GM19238 (cell line): ENCODE data around the gene ARHGEF2.
"Not testable (repeated sequence)": the region's sequence is repeated elsewhere in the genome, so short reads cannot be mapped to it uniquely, and the experiment has no call there.

Source experiments
- DNase-seq: peaks from one replicate; pipeline ENCODE4 v3.0.0; 2011; ENCODE audit warnings: low spot score; ENCODE audit not compliant: insufficient read length

The ARHGEF2 gene

DNA sequence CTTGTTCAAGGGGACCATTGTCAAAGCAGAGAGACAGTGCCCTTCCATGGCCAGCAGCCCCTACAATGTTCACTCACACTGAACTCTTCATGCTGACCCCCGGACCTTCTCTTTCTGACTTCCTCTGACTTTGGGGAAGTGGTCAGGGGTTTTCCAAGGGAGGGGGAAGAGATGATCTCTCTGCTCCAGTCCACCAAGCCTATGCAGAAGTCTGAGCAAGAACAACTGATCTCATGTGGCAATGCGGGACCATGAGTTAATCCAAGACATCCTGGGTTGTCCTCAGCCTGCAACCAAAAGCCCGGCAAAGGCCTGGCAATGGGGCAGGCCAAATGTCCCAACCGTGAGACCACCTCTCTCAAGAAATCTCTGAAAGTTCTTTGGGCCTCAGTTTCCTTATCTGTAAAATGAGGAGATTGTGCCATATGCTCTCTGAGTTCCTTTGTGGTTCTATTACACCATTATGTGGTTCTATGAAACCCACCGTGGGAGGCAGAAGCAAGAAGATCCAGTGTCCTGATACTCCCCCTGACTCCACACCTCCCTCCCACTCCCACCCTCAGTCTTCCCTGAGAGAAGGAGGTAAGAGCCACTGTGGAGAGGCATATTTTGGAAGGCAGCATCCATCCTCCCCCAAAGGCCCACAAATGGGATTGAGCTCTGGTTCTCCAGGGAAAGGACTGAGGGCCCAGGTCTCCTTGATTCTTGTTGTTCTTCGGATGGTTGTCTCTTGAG lies 11.8 kb upstream of the ARHGEF2 start:
- DNase-seq: no peak

DNA sequence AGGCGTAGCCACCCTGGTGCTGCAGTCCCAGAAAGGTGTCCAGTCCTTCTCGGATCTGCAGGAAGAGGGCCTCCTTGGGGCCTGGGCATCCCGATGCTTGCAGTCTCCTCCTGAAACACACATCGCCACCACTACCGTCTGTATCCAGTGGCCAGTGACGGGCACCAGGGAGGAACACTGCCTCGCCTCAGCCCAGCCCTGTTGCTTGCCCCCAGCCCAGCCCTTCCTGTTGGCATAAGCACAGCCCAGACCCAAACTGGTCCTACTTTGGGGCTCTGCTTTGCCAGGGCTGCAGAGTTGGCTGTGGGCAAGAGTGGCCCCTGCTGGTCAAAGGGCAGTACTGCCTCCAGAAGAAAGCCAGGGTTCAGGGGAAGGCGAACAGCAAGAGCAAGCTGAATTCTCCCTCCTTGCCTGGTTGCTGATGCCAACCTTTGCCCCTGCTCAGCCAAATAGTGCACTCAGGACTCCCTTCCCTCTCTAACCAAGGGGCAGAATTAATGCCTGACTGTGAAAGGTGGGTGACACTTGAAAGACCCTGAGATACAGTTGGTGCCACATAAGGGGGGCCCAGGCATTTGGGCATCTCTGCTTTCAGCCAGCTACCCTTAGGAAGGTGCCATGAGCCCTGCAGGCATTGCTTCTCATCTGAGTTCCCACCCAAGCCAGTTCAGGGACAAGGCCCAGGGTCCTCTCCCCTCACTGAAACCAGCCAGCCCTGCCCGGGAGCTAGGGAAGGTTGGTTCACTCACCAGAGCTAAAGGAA lies 11.1 kb upstream of the ARHGEF2 start:
- peak; percentile 74 for DNase-seq

DNA sequence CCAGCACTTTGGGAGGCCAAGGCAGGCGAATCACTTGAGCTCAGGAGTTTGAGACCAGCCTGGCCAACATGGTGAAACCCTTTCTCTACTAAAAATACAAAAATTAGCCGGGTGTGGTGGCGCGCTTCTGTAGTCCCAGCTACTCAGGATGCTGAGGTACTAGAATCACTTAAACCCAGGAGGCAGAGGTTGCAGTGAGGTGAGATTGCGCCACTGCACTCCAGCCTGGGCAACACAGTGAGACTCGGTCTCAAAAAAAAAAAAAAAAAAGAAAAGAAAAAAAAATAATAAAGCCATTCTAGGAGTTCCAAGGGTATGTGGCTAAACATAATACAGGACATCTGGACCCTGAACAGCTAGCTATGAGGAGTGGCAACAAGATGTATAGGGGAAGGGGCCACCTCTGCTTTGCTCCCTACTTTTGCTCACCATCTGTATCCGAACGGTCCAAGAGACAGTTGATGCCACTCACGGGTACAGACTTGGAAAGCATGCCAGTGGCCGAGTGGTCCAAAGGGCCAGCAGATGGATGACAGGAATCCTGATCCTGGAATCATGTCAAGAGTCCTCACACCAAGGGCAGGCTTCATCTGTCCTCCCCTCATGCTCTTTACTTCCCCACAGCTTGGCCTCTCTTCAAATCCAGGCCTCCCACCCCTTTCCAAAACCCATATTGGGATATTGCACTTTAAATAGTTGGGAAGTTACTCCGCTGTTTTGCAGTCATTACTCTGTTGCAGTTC lies 6.7 kb upstream of the ARHGEF2 start:
- not testable (repeated sequence) for DNase-seq

DNA sequence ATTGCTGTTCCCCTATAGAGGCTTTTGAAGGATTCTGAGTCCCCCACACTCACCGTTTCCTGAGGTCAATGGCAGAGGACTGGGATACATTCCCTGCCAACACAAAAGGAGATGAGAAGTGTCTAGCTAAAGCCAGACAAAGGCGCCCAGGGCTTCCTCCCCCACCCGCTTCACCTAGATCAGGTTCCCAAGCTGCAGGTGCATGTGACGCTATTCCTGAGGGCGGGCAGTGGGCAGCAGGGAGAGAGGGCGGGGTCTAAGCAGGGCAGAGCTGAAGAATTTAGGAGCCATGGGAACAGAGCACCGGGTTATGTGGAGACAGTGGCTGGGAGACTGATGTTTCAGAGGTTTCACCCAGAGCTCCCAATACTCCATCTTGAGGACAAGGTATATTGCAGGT lies 6.0 kb upstream of the ARHGEF2 start:
- DNase-seq: no peak

DNA sequence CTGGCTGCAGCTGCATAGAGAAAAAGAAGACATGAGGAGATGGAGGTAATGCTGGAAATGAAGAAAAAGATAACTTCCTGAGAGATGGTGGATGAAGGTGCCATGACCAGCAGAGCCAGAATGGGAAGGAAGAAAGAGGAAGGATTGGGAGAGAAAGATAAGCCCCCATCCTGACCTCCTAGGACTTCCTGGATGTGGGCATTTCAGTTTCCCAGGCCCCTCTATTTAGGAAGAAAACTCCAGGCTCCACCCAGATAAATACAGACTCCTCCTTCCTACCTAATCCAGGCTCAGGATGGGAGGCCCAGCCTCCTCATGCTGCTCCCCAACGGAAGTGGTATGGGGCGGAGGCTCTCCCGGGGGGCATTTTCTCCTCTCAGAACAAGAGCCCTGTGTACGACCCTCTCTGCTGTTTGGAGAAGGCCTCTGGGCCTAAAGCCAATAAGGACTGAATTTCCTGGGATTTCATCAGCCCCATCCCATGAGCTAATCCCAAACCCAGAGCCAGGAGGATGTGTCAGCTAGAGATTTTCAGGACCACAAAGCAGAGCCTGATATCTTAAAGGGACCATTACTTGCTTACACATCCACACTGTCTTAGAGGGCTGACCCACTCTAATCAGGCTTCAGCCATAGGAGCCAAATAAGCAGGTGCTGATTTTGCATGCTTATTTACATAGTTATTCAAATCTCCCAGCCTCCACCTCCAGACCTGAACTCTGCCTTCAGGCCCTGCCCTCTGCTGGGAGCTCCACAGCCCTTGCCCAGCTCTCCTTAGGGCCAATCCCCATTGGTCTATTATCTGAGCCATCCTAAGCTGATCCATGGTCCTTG lies 5.1 kb upstream of the ARHGEF2 start:
- DNase-seq: no peak

DNA sequence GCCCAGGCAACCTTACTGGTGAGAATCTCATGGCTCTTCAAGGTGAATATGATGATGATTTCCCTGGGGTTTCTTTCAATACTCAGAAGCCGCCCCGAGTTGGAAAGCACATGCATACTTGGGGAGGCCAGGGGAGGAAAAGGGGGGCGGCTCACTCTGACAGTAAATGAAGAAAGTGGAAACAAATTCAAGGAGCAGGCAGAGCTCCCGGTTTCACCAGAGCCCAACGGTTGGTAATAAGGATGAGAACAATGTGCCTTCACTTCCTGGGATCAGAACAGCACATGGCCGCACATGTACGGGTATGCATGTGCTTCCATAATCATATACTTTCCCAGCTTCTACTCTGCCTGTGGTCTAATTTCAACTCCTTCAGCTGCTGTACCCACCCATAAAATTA lies 3.8 kb upstream of the ARHGEF2 start:
- DNase-seq: no peak

DNA sequence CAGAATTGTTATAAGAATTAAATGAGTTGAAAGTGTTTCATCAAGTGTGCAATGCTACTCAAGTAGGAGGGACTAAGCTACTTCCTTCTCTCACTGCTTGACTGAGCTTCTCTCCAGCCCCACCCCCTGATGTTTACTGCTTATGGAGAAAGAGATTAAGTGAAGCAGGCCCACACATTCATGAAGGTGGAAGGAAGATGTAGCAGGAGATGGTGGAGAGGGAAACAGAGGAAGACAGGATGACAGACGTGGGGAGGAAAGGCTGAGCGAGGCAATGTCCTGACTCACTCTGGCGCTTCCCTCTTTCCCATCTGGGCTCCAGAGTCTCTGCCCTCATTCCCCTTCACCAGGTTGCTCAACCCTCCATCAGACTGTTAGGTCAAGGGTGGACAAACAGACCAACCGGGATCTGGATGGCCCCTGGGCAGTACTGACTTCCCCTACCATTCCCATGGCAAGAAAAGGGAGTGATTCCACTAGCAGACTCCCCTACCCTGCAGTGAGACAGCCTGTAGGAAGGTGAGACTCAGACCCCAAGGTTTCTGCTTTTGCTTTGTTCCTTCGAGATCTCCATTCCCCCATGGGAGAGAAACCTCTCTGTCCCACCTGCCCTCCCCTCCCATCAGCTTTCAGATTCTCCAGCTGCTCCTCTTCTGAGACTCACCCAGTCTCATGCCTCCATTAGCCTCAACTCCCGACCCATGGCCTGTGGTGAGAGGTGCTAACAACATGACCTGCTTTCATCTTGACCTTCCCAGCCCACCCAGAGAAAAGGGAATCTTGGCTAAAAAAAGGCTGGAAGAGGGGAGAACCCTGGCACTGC lies 3.1 kb upstream of the ARHGEF2 start:
- no peak for DNase-seq

DNA sequence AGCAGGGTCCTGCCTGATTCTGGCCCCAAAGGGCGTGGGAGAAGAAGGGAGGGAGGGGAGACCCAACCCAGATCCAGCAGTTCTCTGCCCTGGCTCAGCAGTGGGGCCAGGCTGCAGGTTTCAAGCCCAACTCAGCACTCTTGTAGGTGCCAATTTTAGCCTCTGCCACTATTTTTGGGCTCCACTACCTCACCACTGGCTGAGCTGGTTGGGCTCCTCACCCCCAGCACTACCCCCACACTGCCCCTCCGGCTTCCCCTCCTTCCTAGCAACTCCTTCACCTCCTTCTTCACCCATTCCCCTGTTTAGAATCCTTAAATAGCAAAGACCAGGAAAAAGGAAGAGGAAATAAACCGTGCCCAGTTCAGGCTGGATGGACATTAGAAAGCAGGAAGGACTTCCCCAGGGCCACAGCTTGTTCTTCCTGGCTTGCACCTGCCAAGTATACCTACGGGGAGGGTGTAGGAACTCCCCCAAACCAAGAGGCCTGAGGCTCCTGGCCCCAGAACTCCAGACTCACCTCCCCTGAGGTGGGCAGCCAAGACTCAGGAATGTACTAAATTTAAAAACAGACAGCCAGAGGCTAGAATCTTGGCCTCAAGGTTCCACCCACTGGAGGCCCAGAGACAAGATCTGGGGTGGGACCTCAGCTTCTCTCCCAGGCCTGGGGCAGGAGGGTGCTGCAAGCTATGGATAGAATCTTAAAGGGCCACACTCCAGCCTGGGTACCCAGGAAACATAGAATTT lies 1.4 kb upstream of the ARHGEF2 start:
- DNase-seq: no peak

DNA sequence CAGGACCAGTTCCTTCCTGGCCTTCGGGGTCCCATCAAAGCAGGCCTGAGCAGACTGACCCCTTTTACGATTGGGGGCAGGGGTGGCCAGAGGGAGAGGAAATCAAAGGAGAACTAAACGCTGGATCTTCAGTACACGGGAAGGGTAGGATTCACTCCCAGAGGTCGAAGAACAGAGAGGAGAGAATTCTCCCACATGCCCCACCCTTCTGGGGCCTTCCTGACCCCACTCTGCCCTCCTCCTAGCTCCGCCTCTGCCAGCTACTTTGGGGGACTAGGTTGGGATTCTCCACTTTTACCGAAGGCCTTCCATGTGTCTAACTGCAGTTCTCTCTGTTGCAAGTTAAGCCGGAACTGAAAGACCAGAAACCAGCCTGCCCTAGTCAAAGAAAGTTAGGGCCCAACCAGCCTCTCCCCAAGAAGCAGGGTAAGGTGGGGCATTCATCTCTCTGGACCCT lies 654 bp upstream of the ARHGEF2 start:
- DNase-seq: no peak

DNA sequence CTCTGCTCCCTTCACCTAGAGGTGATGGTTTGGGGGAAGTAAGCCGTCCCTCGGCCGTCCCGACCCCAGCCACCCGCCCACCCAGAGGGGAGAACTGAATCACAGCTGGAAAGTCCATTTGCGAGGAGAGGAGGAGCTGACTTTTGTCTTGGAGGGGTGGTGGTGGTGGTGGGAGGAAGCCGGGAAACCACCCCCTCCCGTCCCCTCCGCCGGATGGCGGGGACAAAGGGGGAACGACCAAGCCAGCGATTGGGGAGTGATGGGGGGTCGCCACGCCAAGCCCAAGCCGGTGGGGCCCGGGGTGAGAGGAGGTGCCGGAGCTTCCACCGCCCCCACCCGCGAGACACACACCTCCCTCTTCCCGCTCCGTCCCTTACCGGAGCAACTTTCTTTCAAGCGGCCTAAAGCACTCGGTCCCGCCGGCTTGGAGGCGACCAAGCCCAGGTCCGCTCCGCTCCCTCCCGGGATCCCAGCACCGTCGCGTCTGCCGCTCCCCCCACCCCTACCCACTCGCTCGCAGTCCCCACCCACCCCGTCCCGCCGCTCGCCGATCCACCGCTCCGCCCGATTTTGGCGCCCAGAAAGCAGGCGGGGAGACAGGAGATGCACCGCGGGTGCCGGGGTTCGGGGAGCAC lies 540 bp downstream of the ARHGEF2 start:
- no peak for DNase-seq

DNA sequence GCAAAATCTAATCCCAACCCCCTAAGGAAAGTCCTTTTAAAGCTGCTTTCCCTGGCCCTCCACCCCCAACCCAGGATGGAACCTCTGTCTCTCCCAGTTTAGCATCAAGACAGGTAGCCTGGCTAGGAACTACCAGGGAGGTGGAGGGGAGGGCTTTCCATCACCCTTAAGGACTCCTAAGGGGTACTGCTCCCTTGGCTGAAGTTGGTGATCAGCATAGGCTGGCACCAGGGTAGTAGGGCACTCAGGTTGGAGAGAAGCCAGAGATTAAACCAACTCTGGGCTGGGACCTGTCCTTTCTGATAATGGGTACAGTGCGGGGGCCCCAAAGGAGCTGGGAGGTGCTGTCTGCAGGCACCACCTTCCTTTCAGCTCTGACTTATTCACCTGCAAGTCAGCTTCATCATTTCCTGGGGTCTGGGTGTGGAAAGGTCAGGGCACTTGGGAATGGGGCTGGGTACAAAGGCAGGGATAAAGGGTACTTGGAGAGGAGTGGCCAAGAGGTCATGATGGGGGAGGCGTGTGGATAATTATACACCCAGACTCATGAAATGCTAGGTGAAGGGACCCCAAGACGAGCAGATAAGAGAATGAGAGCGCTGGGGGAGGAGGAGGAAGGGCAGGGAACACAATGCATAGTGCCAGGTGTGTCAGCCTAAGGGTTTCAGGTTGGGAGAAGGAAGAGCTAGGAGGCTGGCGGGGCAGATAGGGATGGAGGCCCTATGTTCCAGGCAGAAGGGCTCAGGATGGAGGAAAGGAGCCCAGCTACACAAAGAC lies 1.2 kb downstream of the ARHGEF2 start:
- DNase-seq: no peak

DNA sequence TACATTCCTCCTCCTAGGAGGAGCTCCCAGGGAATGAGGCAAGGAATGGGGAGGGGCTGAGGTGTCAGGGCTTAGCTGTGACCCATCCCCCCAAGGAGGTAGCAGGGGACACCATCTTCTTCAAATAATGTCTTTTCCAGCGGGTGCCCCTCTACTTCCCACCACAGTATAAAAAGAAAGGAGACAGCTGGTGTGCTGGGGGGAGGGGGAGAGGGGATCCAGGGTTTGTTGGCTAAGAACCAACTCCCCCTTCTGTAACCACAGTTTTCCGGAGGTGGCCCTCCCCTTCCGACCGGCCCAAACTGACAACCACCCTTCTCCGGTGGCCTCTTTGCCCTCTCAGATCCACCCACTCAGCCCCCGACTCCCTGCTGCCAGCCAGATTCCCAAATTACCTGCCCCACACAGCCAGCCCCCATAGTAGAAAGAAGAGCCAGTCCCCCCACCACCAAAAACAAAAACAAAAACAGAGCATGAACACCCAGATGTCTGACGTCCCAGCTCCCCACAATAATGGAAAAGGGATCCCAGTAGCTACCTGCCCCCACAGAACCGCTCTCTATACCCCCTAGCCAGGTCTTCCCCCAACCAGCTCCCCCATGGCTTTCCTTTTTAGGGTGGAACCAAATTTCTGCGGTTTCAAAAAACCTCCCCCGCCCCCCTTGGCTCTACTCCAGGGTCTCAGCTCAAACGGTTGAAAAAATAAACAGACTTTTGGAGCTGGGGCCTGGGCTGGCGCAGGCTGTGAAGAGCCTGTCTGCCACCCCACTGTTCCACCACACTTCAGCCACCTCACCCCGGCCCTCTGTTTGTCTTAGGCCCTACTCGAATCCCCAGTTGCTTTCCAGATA lies 2.1 kb downstream of the ARHGEF2 start:
- DNase-seq: no peak

DNA sequence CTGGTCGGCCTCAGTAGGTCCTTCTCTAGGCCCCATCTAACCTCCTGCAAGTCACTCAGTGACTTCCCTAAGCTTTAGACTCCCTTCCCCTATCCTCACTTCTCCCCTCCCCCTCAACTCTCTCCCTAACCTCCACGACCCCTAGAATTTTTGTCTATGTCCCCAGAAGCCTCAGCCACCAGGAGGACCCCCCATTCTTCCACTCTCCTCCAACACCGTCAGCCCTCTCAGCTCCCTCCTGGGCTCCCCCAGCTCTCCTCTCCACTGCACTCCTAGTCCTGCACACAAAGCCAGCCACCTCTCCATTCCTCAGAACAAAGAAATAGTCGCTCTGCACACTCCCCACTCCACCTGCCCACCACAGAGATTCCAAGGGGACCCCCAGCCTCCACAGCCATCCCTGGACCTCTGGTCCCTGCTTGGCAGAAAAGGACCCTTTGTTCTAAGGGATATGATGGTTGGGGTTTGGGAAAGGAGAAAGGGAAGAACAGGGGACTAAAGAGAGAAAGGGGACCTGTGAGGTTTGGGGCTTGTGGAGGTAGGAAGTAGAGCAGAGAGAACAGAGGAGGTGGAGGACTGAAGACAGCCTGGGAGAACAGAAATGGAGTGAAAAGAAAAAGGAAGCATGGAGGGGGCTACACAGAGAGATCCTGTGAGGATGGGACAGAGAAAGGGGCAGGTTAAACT lies 2.8 kb downstream of the ARHGEF2 start:
- DNase-seq: no peak

DNA sequence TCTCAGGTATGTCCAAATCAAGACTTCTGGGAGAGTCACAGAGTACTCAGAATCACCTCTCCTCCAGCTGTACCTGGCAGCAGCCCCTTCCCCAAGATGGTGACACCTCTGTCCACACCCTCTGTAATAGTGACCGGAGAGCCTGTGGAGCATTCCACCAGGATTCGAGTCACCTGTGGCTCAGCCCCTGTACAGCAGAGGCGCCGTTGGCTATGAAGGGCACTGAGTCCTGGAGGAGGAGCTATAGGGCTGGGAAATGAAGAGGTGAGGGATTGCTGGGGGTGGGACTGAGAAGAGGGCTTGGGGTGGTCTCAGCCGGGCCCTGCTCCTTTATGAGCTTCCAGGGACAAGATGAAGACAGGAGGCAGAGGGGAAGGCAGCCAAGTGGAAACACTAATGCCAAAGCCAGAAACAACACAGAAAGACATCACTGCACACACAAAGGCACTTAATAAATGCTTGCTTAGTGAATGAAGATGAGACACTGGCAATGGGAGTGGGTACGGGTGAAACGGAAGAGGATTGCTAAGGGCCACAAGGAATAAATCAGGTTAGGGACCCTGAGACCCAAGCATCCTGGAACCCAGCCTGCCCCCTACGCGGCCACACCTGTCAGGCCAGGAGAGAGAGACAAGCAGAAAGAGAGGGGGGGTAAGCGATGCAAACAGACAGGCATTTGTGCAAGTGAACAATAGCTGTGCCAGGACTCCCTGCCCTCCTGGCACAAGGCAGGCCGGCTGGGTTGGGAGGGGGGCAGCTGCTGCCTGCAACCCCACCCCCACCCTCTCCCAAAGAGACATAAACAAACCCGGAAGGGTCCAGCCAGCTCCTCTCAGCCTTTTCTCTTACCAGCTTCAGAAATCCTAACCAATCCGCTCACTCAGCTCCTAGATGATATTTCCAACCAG lies 3.9 kb downstream of the ARHGEF2 start:
- no peak for DNase-seq

DNA sequence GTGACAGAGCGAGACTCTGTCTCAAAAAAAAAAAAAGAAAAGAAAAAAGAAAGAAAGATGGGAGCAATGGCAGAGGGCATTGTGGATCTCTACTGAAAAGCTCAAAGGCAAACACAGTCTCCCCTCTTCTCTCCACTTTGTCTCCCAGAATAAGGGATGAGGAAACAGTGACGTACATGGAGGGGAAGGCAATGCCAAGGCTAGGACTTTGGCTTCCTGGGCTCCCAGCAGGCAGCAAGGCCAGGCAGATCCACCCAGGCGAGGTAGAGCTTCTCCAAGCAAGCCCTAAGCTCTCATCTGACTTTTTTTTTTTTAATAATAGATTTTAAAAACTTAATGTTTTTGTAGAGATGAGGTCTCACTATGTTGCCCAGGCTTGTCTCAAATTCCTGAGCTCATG lies 4.6 kb downstream of the ARHGEF2 start:
- DNase-seq: no peak
